Heart right ventricle (tissue), 16 donors: ENCODE results near the gene ZXDC. TPM values are rescaled to one million over a fixed set of nuclear protein-coding genes. Genes with fewer than 3 reads are reported as not detected.

Source experiments
- ATAC-seq, 8 donors: fragments of 200-7000 bp; cut with Tn5 transposase; one replicate each; pipeline ENCODE4 v1.9.1; 2020; ENCODE audit warnings: mild to moderate bottlenecking in 8 of 8, moderate library complexity in 8 of 8, moderate number of reproducible peaks in 1 of 8
- DNase-seq, 2 donors: peaks; one replicate each; pipeline ENCODE4 v3.0.0-alpha.2; 2020
- H3K27ac ChIP-seq, 10 donors: fragments of 200-600 bp; sonication (generic) in 2 of 10; one replicate each; pipeline versions ENCODE4 v1.5.0 to v1.8.0; 2020 to 2022; ENCODE audit warnings: mild to moderate bottlenecking in 3 of 10
- H3K27me3 ChIP-seq, 7 donors: fragments of 200-600 bp; one replicate each; pipeline ENCODE4 v1.8.0; 2021 to 2022; ENCODE audit warnings: mild to moderate bottlenecking in 2 of 7
- H3K36me3 ChIP-seq, 9 donors: fragments of 200-600 bp; sonication (generic) in 1 of 9; one replicate each; pipeline versions ENCODE4 v1.5.0 to v1.8.0; 2020 to 2022; ENCODE audit warnings: mild to moderate bottlenecking in 2 of 9
- H3K4me1 ChIP-seq, 9 donors: fragments of 200-600 bp; sonication (generic) in 1 of 9; one replicate each; pipeline versions ENCODE4 v1.5.0 to v1.8.0; 2020 to 2022; ENCODE audit warnings: mild to moderate bottlenecking in 4 of 9
- H3K4me3 ChIP-seq, 10 donors: fragments of 200-600 bp; sonication (generic) in 2 of 10; one replicate each; pipeline versions ENCODE4 v1.5.0 to v1.8.0; 2020 to 2022; ENCODE audit warnings: mild to moderate bottlenecking in 7 of 10, moderate library complexity in 2 of 10
- H3K9me3 ChIP-seq, 11 donors: fragments of 200-600 bp in 10 of 11; sonication (generic) in 2 of 11; one replicate each; pipeline versions ENCODE4 v1.5.0 to v1.8.0; 2013 to 2022; ENCODE audit warnings: mild to moderate bottlenecking in 2 of 11, control low read depth in 1 of 11, moderate library complexity in 1 of 11
- CTCF ChIP-seq, 9 donors: fragments of 200-600 bp; sonication (generic) in 2 of 9; IDR thresholded peaks; one replicate each; pipeline versions ENCODE4 v1.5.0 to v1.8.0; 2021 to 2022; ENCODE audit warnings: antibody characterized with exemption in 9 of 9, mild to moderate bottlenecking in 5 of 9, moderate library complexity in 1 of 9
- WGBS, 2 donors: extraction: QIAGEN DNeasy Blood & Tissue Kit; methylation state at CpG; one replicate each; pipeline ENCODE4 v1.1.7; 2013; ENCODE audit warnings: inconsistent platforms in 1 of 2; 5-methylcytosine and 5-hydroxymethylcytosine counted together
- intact Hi-C, 10 donors: fragments of 100-400 bp; cut with DNase I; formaldehyde crosslinking; loops; one replicate each; pipeline versions ENCODE4 v1.11.1 to v1.14.2; 2022
- polyA plus RNA-seq, 2 donors: library from polyadenylated mRNA; stranded (reverse); fragments of 200-250 nt; gene quantifications; one replicate each; pipeline ENCODE4 v1.2.3, GENCODE V29; 2013
- total RNA-seq, 10 donors: library from RNA; stranded (reverse); fragmentation: NEBNext Ultra II Directional in 3 of 10; extraction: Animal tissue kit (Norgen Biotek cat#: 25700) in 3 of 10; gene quantifications; one replicate each; pipeline versions ENCODE4 v1.2.1 to v1.2.4, GENCODE V29; 2021 to 2023
- donor health status: Arrhythmogenic right ventricular cardiomyopathy.
- donor health status: ischemic (EF 13 %, LVEDD 7.1; RV severe dilation, severe dysfunction).
- donor health status: healthy with polysubstance abuse.
- donor health status: DM: no; HTN: yes; CAD: no.
- donor health status: DM: no; HTN: no; CAD: no.
- donor health status: ischemic (EF 25% LVEDD 6.9; RV normal size, moderate dysfunction).
- donor health status: ischemic (EF 25% LVEDD 5.7; RV mildly dilated, moderate dysfunction).
- donor health status: healthy.
- donor health status: DM: yes; HTN: yes; CAD: no.
- donor health status: Ischemic cardiomyopathy.
- donor health status: ischemic (EF 35%, LVEDD 5.7; RV mildly dilated, moderate dysfunction).
- donor health status: nonischemic (EF 11% LVEDD 7.7; RV severe dilation, severe dysfunction).
- donor health status: DM: yes; HTN: yes; CAD: no.
- donor health status: PGD.
- donor health status: ischemic (EF 29% LVEDD 5.4; RV normal size, mild dysfunction).
- donor health status: nonischemic (EF 23%, LVEDD 6.1; RV moderate dilation, normal function).

The ZXDC gene
- total and polyA plus RNA-seq, 12 donors: 6.6 to 25.4 (median 19.4) TPM

- no peak for TF ChIP-seq CTCF (IDR thresholded peaks at IDR 0.05)
- Histone ChIP-seq H3K27ac (no peak overlapping the region), H3K4me3 (no peak overlapping the region), H3K27me3 (no peaks in the 10 kb centered on the region), H3K36me3 (no peaks in the 10 kb centered on the region), H3K4me1 (peaks cover 0 to 10% (median 0%) of the 10 kb centered on the region in 9 donors), H3K9me3 (no peaks in the 10 kb centered on the region)
- ATAC-seq (no peak), DNase-seq (no peak)
- WGBS, 2 donors: 76 to 79% methylated on average over 9 of the region's 9 CpGs
- intact Hi-C loops: no loop called here
These were observed 18.0 kb upstream of the ZXDC start for GRCh38 chr3:126493739-126494138.

GRCh38 chr3:126493051-126493450 lies 17.4 kb upstream of the ZXDC start:
- H3K36me3 ChIP-seq: no peaks in the 10 kb centered on the region
- WGBS, 2 donors: 80 to 89% methylated on average over 14 of the region's 14 CpGs
- H3K27ac ChIP-seq: no peak overlapping the region
- no peak overlapping the region for H3K4me3 ChIP-seq
- intact Hi-C loops: no loop called here
- no peak for TF ChIP-seq CTCF (IDR thresholded peaks at IDR 0.05)
- DNase-seq (no peak), ATAC-seq (no peak)
- H3K27me3 ChIP-seq: no peaks in the 10 kb centered on the region
- H3K4me1 ChIP-seq: peaks cover 0 to 10% (median 0%) of the 10 kb centered on the region in 9 donors
- H3K9me3 ChIP-seq: no peaks in the 10 kb centered on the region

- Histone ChIP-seq H3K4me1 (peaks cover 0 to 22% (median 10%) of the 10 kb centered on the region in 9 donors), H3K27me3 (no peaks in the 10 kb centered on the region), H3K27ac (no peak overlapping the region), H3K36me3 (no peaks in the 10 kb centered on the region), H3K9me3 (no peaks in the 10 kb centered on the region), H3K4me3 (no peak overlapping the region)
- no peak for TF ChIP-seq CTCF (IDR thresholded peaks at IDR 0.05)
- DNase-seq (no peak), ATAC-seq (no peak)
- 81 to 89% methylated on average over 21 of the region's 21 CpGs for WGBS, 2 donors
- intact Hi-C loops: no loop called here
These were observed 15.7 kb upstream of the ZXDC start for GRCh38 chr3:126491221-126492013.

- no peak overlapping the region for H3K4me3 ChIP-seq
- peaks cover 0 to 22% (median 10%) of the 10 kb centered on the region in 9 donors for H3K4me1 ChIP-seq
- intact Hi-C loops: no loop called here
- TF ChIP-seq CTCF (IDR thresholded peaks at IDR 0.05): no peak
- ATAC-seq (no peak), DNase-seq (no peak)
- H3K27me3 ChIP-seq: no peaks in the 10 kb centered on the region
- H3K9me3 ChIP-seq: no peaks in the 10 kb centered on the region
- 80 to 84% methylated on average over 6 of the region's 6 CpGs for WGBS, 2 donors
- no peak overlapping the region for H3K27ac ChIP-seq
- H3K36me3 ChIP-seq: no peaks in the 10 kb centered on the region
These were observed 14.9 kb upstream of the ZXDC start for GRCh38 chr3:126490619-126491018.
